HepG2 (cell line): ENCODE results near the gene SAMD4A. TPM values are rescaled to one million over a fixed set of nuclear protein-coding genes. Genes with fewer than 3 reads are reported as not detected.

Source experiments
- CREBL2 ChIP-seq: sonication (generic); formaldehyde crosslinking; IDR thresholded peaks from 2 replicates; pipeline ENCODE4 v1.8.1; 2023; ENCODE audit warnings: missing genetic modification reagents, mild to moderate bottlenecking, borderline replicate concordance
- EED ChIP-seq: sonication (generic); formaldehyde crosslinking; IDR thresholded peaks from 2 replicates; pipeline ENCODE4 v1.5.0; 2020; ENCODE audit warnings: mild to moderate bottlenecking, missing genetic modification reagents
- ETV5 ChIP-seq: IDR thresholded peaks from 2 replicates; pipeline ENCODE4 v1.6.1; 2018; ENCODE audit warnings: missing biosample characterization, missing genetic modification reagents, inconsistent platforms, borderline replicate concordance
- HMGXB4 ChIP-seq, 2 experiments: sonication (generic) in 1 of 2; formaldehyde crosslinking in 1 of 2; IDR thresholded peaks; 2 replicates each; pipeline versions ENCODE4 v1.4.0 to v1.6.1; 2018 to 2020; ENCODE audit warnings: missing genetic modification reagents in 2 of 2, borderline replicate concordance in 1 of 2, low read depth in 1 of 2, mild to moderate bottlenecking in 1 of 2, missing biosample characterization in 1 of 2
- HOXD1 ChIP-seq: sonication (generic); formaldehyde crosslinking; IDR thresholded peaks from 2 replicates; pipeline ENCODE4 v1.5.0; 2020; ENCODE audit warnings: missing genetic modification reagents
- IKZF1 ChIP-seq: fragments of 450-650 bp; IDR thresholded peaks from 2 replicates; pipeline ENCODE4 v1.7.1; 2016
- IKZF4 ChIP-seq: sonication (generic); formaldehyde crosslinking; IDR thresholded peaks from 2 replicates; pipeline ENCODE4 v1.5.1; 2020; ENCODE audit warnings: borderline replicate concordance, mild to moderate bottlenecking, low read depth, missing genetic modification reagents; ENCODE audit errors: not compliant biosample characterization
- NCOA1 ChIP-seq: sonication (generic); formaldehyde crosslinking; IDR thresholded peaks from 2 replicates; pipeline ENCODE4 v1.9.0; 2021; ENCODE audit warnings: missing genetic modification reagents
- NFE2L1 ChIP-seq: sonication (generic); formaldehyde crosslinking; IDR thresholded peaks from 2 replicates; pipeline ENCODE4 v1.4.0; 2020; ENCODE audit warnings: missing genetic modification reagents, mild to moderate bottlenecking, borderline replicate concordance
- NR2C2 ChIP-seq: sonication (generic); formaldehyde crosslinking; IDR thresholded peaks from 2 replicates; pipeline ENCODE4 v1.4.0; 2020; ENCODE audit warnings: missing genetic modification reagents, mild to moderate bottlenecking, moderate library complexity, borderline replicate concordance
- RBM22 ChIP-seq: fragments of 200-400 bp; formaldehyde crosslinking; optimal IDR thresholded peaks from 2 replicates; pipeline ENCODE3; 2017; ENCODE audit warnings: mild to moderate bottlenecking, low read length, moderate library complexity
- SNAPC2 ChIP-seq: sonication (generic); formaldehyde crosslinking; IDR thresholded peaks from 2 replicates; pipeline ENCODE4 v1.8.1; 2022; ENCODE audit warnings: mild to moderate bottlenecking, missing genetic modification reagents
- ZFP90 ChIP-seq: sonication (generic); formaldehyde crosslinking; IDR thresholded peaks from 2 replicates; pipeline ENCODE4 v1.8.0; 2022; ENCODE audit warnings: missing genetic modification reagents, mild to moderate bottlenecking, inconsistent platforms, borderline replicate concordance
- ZNF343 ChIP-seq: sonication (generic); formaldehyde crosslinking; IDR thresholded peaks from 2 replicates; pipeline ENCODE4 v1.4.0; 2020; ENCODE audit warnings: mild to moderate bottlenecking, missing genetic modification reagents
- ZNF616 ChIP-seq: sonication (generic); formaldehyde crosslinking; IDR thresholded peaks from 2 replicates; pipeline ENCODE4 v1.5.0; 2020; ENCODE audit warnings: low read depth, mild to moderate bottlenecking, missing genetic modification reagents
- ZNF652 ChIP-seq: IDR thresholded peaks from 2 replicates; pipeline ENCODE4 v1.6.1; 2016; ENCODE audit warnings: low read depth, borderline replicate concordance
- polyA plus RNA-seq, 8 experiments: library from polyadenylated mRNA; depleted of rRNA in 3 of 8; stranded (reverse) in 7 of 8; unstranded in 1 of 8; fragments of >200 nt; fragmentation: Illumina TruSeq in 4 of 8; extraction: Trizol in 4 of 8; gene quantifications; 2 replicates each; pipeline versions ENCODE4 v1.2.1 to v1.2.3, GENCODE V29; 2011 to 2016; ENCODE audit warnings: low read depth in 4 of 8, missing spikeins in 1 of 8, mixed read lengths in 1 of 8; ENCODE audit not compliant: insufficient read depth in 1 of 8
- total RNA-seq, 5 experiments: library from RNA; depleted of rRNA; stranded (reverse); fragments of >200 nt; fragmentation: Illumina TruSeq; extraction: Trizol; gene quantifications; 2 replicates each; pipeline ENCODE4 v1.2.3, GENCODE V29; 2016; ENCODE audit warnings: low read depth in 1 of 5
- TF ChIP-seq, protein P1 (sequence below): sonication (generic); formaldehyde crosslinking; IDR thresholded peaks from 2 replicates; pipeline ENCODE4 v1.5.0; 2020; ENCODE audit warnings: missing genetic modification reagents, mild to moderate bottlenecking, borderline replicate concordance
- TF ChIP-seq, protein P2 (sequence below): sonication (generic); formaldehyde crosslinking; IDR thresholded peaks from 2 replicates; pipeline ENCODE4 v1.4.0; 2020; ENCODE audit warnings: missing genetic modification reagents
- TF ChIP-seq, protein P3 (sequence below): fragments of 450-650 bp; IDR thresholded peaks from 2 replicates; pipeline ENCODE4 v1.6.1; 2016
- TF ChIP-seq, protein P4 (sequence below): IDR thresholded peaks from 2 replicates; pipeline ENCODE4 v1.6.1; 2018; ENCODE audit warnings: missing genetic modification reagents

Gene SAMD4A
- total and polyA plus RNA-seq, 2 of the 13 experiments (the other 11 are each of a cell fraction or from before 2014, with no cell fraction given): 11.8 to 13.0 TPM

GRCh38 chr14:54773171-54774006 lies 206.5 kb downstream of the SAMD4A start (continued):
- 0 out of 2 replicates have a peak, but pooled peaks have one; percentile 61 for TF ChIP-seq EED (CRISPR knock-in tag)
- TF ChIP-seq, protein P1, sequence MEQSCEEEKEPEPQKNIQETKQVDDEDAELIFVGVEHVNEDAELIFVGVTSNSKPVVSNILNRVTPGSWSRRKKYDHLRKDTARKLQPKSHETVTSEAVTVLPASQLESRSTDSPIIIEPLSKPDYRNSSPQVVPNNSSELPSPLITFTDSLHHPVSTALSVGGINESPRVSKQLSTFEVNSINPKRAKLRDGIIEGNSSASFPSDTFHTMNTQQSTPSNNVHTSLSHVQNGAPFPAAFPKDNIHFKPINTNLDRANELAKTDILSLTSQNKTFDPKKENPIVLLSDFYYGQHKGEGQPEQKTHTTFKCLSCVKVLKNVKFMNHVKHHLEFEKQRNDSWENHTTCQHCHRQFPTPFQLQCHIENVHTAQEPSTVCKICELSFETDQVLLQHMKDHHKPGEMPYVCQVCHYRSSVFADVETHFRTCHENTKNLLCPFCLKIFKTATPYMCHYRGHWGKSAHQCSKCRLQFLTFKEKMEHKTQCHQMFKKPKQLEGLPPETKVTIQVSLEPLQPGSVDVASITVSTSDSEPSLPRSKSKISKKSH: no peak
- no peak for TF ChIP-seq SNAPC2 (CRISPR knock-in tag)
- TF ChIP-seq IKZF4: no peak
- TF ChIP-seq, protein P2, sequence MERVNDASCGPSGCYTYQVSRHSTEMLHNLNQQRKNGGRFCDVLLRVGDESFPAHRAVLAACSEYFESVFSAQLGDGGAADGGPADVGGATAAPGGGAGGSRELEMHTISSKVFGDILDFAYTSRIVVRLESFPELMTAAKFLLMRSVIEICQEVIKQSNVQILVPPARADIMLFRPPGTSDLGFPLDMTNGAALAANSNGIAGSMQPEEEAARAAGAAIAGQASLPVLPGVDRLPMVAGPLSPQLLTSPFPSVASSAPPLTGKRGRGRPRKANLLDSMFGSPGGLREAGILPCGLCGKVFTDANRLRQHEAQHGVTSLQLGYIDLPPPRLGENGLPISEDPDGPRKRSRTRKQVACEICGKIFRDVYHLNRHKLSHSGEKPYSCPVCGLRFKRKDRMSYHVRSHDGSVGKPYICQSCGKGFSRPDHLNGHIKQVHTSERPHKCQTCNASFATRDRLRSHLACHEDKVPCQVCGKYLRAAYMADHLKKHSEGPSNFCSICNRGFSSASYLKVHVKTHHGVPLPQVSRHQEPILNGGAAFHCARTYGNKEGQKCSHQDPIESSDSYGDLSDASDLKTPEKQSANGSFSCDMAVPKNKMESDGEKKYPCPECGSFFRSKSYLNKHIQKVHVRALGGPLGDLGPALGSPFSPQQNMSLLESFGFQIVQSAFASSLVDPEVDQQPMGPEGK: 0 out of 2 replicates have a peak, but pooled peaks have one; percentile 23
- TF ChIP-seq HOXD1 (CRISPR knock-in tag): no peak
- TF ChIP-seq ZNF652: peak; percentile 88
- TF ChIP-seq IKZF1: no peak
- TF ChIP-seq, protein P3, sequence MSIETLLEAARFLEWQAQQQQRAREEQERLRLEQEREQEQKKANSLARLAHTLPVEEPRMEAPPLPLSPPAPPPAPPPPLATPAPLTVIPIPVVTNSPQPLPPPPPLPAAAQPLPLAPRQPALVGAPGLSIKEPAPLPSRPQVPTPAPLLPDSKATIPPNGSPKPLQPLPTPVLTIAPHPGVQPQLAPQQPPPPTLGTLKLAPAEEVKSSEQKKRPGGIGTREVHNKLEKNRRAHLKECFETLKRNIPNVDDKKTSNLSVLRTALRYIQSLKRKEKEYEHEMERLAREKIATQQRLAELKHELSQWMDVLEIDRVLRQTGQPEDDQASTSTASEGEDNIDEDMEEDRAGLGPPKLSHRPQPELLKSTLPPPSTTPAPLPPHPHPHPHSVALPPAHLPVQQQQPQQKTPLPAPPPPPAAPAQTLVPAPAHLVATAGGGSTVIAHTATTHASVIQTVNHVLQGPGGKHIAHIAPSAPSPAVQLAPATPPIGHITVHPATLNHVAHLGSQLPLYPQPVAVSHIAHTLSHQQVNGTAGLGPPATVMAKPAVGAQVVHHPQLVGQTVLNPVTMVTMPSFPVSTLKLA: no peak
- no peak for TF ChIP-seq ZNF616 (CRISPR knock-in tag)
- no peak for TF ChIP-seq NFE2L1 (CRISPR knock-in tag)
- TF ChIP-seq ZFP90 (CRISPR knock-in tag): no peak
- TF ChIP-seq NCOA1 (CRISPR knock-in tag): no peak
- no peak for TF ChIP-seq CREBL2
- 0 out of 2 replicates have a peak, but pooled peaks have one; percentile 44 for TF ChIP-seq ZNF343 (CRISPR knock-in tag)
- peak; percentile 36; the same call in 1 of the 2 replicates for TF ChIP-seq ETV5 (CRISPR knock-in tag)
- peak; percentile 66 for TF ChIP-seq RBM22
- TF ChIP-seq, protein P4, sequence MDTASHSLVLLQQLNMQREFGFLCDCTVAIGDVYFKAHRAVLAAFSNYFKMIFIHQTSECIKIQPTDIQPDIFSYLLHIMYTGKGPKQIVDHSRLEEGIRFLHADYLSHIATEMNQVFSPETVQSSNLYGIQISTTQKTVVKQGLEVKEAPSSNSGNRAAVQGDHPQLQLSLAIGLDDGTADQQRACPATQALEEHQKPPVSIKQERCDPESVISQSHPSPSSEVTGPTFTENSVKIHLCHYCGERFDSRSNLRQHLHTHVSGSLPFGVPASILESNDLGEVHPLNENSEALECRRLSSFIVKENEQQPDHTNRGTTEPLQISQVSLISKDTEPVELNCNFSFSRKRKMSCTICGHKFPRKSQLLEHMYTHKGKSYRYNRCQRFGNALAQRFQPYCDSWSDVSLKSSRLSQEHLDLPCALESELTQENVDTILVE (CRISPR knock-in tag): no peak
- TF ChIP-seq NR2C2 (CRISPR knock-in tag): peak; percentile 31; the same call in 1 of the 2 replicates
- peak; percentile 36 to 53; a peak in 1 of 4 replicates for TF ChIP-seq HMGXB4 (CRISPR knock-in tag; IDR thresholded peaks at IDR 0.05; ENCODE audit: borderline replicate concordance in 1 of 2, low read depth in 1 of 2)
